ENCODE data around the gene SLC49A3.

- TF ChIP-seq CTCF (conservative IDR thresholded peaks at IDR 0.05; ENCODE audit: low read depth in 2 of 2) (no peak), POLR2AphosphoS5 (IDR thresholded peaks at IDR 0.05; ENCODE audit: low read depth) (no peak), JUNB (IDR thresholded peaks at IDR 0.05; ENCODE audit: unreplicated experiment) (no peak), EZH2 (IDR thresholded peaks at IDR 0.05; ENCODE audit: low read depth, unreplicated experiment) (no peak), EZH2phosphoT487 (IDR thresholded peaks at IDR 0.05; ENCODE audit: unreplicated experiment) (no peak)
- TF ChIP-seq, protein P1, sequence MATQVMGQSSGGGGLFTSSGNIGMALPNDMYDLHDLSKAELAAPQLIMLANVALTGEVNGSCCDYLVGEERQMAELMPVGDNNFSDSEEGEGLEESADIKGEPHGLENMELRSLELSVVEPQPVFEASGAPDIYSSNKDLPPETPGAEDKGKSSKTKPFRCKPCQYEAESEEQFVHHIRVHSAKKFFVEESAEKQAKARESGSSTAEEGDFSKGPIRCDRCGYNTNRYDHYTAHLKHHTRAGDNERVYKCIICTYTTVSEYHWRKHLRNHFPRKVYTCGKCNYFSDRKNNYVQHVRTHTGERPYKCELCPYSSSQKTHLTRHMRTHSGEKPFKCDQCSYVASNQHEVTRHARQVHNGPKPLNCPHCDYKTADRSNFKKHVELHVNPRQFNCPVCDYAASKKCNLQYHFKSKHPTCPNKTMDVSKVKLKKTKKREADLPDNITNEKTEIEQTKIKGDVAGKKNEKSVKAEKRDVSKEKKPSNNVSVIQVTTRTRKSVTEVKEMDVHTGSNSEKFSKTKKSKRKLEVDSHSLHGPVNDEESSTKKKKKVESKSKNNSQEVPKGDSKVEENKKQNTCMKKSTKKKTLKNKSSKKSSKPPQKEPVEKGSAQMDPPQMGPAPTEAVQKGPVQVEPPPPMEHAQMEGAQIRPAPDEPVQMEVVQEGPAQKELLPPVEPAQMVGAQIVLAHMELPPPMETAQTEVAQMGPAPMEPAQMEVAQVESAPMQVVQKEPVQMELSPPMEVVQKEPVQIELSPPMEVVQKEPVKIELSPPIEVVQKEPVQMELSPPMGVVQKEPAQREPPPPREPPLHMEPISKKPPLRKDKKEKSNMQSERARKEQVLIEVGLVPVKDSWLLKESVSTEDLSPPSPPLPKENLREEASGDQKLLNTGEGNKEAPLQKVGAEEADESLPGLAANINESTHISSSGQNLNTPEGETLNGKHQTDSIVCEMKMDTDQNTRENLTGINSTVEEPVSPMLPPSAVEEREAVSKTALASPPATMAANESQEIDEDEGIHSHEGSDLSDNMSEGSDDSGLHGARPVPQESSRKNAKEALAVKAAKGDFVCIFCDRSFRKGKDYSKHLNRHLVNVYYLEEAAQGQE (IDR thresholded peaks at IDR 0.05; ENCODE audit: unreplicated experiment), result no peak
Measured at GRCh38 chr4:682490-683172, 6.3 kb downstream of the SLC49A3 start.
